Neural crest cell (in vitro differentiated cells): ENCODE measurements around the gene ADPRS. TPM values are rescaled to one million over a fixed set of nuclear protein-coding genes. Genes with fewer than 3 reads are reported as not detected.
A peak's percentile ranks its signal among the peaks of the same experiment; 100 is the strongest.

Source experiments
- DNase-seq: peaks from one replicate; pipeline ENCODE4 v3.0.0; 2021; ENCODE audit warnings: low read depth, mixed read lengths, low spot score
- H3K27ac Mint-ChIP-seq: one replicate; pipeline ENCODE4 v1.8.0; 2021; ENCODE audit warnings: mild to moderate bottlenecking, mixed read lengths; ENCODE audit not compliant: unreplicated experiment
- H3K27me3 Mint-ChIP-seq: 2 replicates; pipeline ENCODE4 v1.8.0; 2021; ENCODE audit warnings: low read depth, mild to moderate bottlenecking, mixed read lengths
- H3K36me3 Mint-ChIP-seq: 2 replicates; pipeline ENCODE4 v1.8.0; 2021; ENCODE audit warnings: low read depth, mild to moderate bottlenecking, mixed read lengths
- H3K4me1 Mint-ChIP-seq: 2 replicates; pipeline ENCODE4 v1.8.0; 2021; ENCODE audit warnings: mixed read lengths
- H3K4me3 Mint-ChIP-seq: one replicate; pipeline ENCODE4 v1.8.0; 2021; ENCODE audit warnings: mild to moderate bottlenecking, mixed read lengths
- H3K9me3 Mint-ChIP-seq: 2 replicates; pipeline ENCODE4 v1.8.0; 2021; ENCODE audit warnings: mixed read lengths
- long read RNA-seq: library from polyadenylated mRNA; unstranded; transcript quantifications from one replicate; pipeline ENCODE4 v2.0.0, GENCODE V29; 2020
- total RNA-seq: library from RNA; stranded (reverse); gene quantifications from 2 replicates; pipeline ENCODE4 v1.2.1, GENCODE V29; 2021
- TF ChIP-seq, protein P1 (sequence below): fragments of 200-600 bp; sonication (generic); conservative IDR thresholded peaks from 2 replicates; pipeline ENCODE4 v1.5.0; 2021; ENCODE audit warnings: antibody characterized with exemption, mild to moderate bottlenecking

Gene ADPRS, protein sequence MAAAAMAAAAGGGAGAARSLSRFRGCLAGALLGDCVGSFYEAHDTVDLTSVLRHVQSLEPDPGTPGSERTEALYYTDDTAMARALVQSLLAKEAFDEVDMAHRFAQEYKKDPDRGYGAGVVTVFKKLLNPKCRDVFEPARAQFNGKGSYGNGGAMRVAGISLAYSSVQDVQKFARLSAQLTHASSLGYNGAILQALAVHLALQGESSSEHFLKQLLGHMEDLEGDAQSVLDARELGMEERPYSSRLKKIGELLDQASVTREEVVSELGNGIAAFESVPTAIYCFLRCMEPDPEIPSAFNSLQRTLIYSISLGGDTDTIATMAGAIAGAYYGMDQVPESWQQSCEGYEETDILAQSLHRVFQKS
- total RNA-seq = 33.8 and 34.0 TPM in 2 replicates
- long read RNA-seq, transcript ADPRHL2-201 (6 exons, 1,668 nt) = major isoform, 64 of 70 reads
- long read RNA-seq, partial matches to known transcripts = 2 of 70 reads
- long read RNA-seq, other reads (novel, unspliced or antisense) = 4 of 70 reads

DNA sequence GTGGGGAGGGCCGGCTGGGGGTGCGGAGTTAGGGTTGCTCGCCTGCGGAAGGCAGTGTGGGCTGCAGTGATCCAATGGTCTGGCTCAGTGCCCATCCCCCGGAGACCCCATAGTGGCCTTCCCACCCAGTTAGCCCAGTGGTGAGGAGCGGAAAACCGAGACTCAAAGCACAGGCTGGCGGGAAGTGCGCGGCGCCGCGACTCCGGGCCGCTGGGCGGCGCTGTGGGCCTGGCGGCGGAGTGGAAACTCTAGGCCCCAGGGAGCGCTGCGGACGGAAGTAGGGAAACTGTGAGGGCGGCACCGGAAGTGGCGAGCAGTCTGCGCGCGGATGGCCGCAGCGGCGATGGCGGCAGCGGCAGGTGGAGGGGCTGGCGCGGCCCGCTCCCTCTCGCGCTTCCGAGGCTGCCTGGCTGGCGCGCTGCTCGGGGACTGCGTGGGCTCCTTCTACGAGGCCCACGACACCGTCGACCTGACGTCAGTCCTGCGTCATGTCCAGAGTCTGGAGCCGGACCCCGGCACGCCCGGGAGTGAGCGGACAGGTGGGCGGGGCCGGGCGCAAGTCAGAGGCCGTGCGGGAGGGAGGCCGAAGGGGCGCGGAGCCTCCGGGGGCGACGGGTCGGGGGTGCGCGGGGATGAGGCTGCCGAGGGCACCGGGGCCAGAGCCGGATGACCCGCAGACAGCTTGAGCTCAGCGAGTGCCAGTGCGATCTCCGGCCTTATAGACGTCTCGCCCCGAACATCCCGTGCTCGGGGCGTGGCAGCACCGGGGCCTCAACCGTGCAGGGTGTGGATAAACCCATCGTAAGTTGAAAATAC, at the start of gene ADPRS:
ADPRS (plus strand) TSS at position 316 of the 816 bp plus-strand sequence; CDS start at position 329, 13 bp downstream.
- TF ChIP-seq, protein P1, sequence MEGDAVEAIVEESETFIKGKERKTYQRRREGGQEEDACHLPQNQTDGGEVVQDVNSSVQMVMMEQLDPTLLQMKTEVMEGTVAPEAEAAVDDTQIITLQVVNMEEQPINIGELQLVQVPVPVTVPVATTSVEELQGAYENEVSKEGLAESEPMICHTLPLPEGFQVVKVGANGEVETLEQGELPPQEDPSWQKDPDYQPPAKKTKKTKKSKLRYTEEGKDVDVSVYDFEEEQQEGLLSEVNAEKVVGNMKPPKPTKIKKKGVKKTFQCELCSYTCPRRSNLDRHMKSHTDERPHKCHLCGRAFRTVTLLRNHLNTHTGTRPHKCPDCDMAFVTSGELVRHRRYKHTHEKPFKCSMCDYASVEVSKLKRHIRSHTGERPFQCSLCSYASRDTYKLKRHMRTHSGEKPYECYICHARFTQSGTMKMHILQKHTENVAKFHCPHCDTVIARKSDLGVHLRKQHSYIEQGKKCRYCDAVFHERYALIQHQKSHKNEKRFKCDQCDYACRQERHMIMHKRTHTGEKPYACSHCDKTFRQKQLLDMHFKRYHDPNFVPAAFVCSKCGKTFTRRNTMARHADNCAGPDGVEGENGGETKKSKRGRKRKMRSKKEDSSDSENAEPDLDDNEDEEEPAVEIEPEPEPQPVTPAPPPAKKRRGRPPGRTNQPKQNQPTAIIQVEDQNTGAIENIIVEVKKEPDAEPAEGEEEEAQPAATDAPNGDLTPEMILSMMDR = peak; percentile 99
- Mint-ChIP-seq H3K27me3 (no peaks in the 10 kb centered on the region), H3K4me1 (peaks cover 27% of the 10 kb centered on the region), H3K27ac (peak within 1 kb of the TSS; percentile 19), H3K36me3 (no peaks in the 10 kb centered on the region), H3K9me3 (no peaks in the 10 kb centered on the region), H3K4me3 (peak within 1 kb of the TSS; percentile 92)
- peak; percentile 90 for DNase-seq

DNA sequence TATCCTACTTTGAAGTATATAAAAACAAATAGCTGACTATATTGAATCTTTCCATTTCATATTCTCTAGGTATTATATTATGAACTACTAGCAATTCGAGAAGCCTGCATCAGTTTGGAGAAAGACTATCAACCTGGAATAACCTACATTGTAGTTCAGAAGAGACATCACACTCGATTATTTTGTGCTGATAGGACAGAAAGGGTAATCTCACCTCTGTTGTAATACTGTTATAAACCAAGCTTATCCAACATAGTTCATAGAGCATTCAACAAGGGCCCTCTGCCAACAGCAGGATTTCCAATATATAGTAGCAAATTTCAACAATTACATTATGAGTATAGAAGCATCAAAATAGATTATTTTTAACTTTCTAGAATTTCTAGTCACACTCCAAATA, 48.5 kb upstream of the ADPRS start:
- H3K36me3 Mint-ChIP-seq = peaks cover 9% of the 10 kb centered on the region
- H3K4me1 Mint-ChIP-seq = no peaks in the 10 kb centered on the region
- TF ChIP-seq, protein P1 = no peak
- DNase-seq = no peak
- H3K27me3 Mint-ChIP-seq = no peaks in the 10 kb centered on the region
- H3K4me3 Mint-ChIP-seq = no peak overlapping the region
- no peaks in the 10 kb centered on the region for H3K9me3 Mint-ChIP-seq
- H3K27ac Mint-ChIP-seq = no peak overlapping the region

DNA sequence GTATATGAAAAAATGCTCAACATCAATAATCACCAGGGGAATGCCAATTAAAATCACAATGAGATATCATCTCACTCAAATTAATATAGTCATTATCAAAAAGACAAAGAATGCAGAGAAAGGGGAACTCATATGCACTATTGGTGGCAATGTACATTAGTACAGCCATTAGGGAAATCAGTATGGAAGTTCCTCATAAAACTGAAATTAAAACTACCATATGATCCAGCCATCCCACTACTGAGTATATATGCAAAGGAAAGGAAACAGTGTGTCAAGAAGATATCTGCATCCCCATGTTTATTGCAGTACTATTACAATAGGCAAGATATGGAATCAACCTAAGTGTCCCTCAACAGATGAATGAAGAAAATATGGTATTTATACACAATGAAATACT, 36.9 kb upstream of the ADPRS start:
- no peaks in the 10 kb centered on the region for H3K4me1 Mint-ChIP-seq
- no peak overlapping the region for H3K4me3 Mint-ChIP-seq

DNA sequence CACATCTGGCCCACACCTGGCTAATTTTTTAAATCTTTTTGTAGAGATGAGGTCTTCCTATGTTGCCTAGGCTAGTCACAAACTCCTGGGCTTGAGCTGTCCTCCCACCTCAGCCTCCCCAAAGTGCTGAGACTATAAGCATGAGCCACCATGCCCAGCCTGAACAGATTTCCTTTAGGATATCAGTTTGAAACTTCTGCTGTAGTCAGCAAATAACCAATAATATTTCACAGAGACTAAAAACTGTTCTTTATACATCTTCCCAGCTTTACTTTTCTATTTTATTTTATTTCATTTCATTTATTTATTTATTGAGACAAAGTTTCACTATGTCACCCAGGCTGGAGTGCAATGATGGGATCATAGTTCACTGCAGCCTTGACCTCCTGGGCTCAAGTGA, 34.7 kb upstream of the ADPRS start:
- Mint-ChIP-seq H3K4me1 (no peaks in the 10 kb centered on the region), H3K27ac (no peak overlapping the region), H3K9me3 (no peaks in the 10 kb centered on the region), H3K36me3 (peaks cover under 1% of the 10 kb centered on the region), H3K4me3 (no peak overlapping the region), H3K27me3 (no peaks in the 10 kb centered on the region)
- DNase-seq = no peak
- TF ChIP-seq, protein P1 = no peak

More for the DNA sequence above, 36.9 kb upstream of the ADPRS start:
- H3K27ac Mint-ChIP-seq = no peak overlapping the region
- peaks cover 3% of the 10 kb centered on the region for H3K9me3 Mint-ChIP-seq
- peaks cover 21% of the 10 kb centered on the region for H3K36me3 Mint-ChIP-seq
- DNase-seq = no peak
- TF ChIP-seq, protein P1 = no peak
- H3K27me3 Mint-ChIP-seq = no peaks in the 10 kb centered on the region

DNA sequence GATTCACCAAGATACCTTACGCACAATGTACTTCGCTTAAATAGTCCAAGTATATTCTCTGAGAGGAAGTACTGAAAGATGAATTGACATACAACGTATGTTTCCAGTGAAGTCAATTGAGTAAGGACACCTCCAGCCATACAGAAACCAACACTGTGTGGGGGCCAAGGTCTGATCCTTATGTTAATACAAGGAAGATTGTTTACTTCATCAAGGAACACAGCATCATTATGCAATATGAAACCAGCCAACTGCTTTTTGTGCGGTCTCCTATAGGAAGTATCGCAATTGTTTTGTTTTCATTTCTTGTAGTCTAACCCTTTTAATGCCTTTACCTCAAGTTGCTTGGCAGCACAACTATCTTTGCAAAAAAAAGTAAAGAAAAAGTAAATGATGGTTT, 33.0 kb upstream of the ADPRS start:
- Mint-ChIP-seq H3K4me3 (no peak overlapping the region), H3K36me3 (no peaks in the 10 kb centered on the region), H3K4me1 (no peaks in the 10 kb centered on the region), H3K27ac (no peak overlapping the region), H3K9me3 (no peaks in the 10 kb centered on the region), H3K27me3 (no peaks in the 10 kb centered on the region)
- TF ChIP-seq, protein P1 = no peak
- DNase-seq = no peak
